Hematopoietic multipotent progenitor cell treated with erythropoietin and hydrocortisone succinate and interleukin-3 and kit ligand, for 8 days (in vitro differentiated cells): Measurements from ENCODE around the gene MTR.

Experiments used
- DNase-seq: peaks from one replicate; pipeline ENCODE4 v3.0.0-alpha.2; 2015

MTR gene

DNA sequence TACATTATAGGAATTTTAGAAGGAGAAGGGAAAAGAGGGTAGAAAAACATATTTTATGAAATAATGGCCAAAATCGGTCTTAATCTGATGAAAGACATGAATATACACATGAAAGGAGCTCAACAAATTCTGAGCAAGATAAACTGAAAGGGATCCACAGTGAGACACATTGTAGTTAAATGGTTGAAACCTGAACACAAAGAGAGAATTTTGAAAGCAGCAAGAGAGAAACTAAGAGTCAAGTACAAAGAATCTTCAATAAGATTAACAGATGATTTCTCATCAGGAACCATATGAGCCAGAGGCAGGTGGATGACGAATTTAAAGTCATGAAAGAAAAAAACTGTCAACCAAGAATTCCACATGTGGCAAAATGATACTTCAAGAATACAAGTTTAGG is 15.8 kb upstream of the MTR start:
- no peak for DNase-seq

- no peak for DNase-seq
Observed at GRCh38 chr1:236785477-236785876, 9.6 kb upstream of the MTR start.

DNA sequence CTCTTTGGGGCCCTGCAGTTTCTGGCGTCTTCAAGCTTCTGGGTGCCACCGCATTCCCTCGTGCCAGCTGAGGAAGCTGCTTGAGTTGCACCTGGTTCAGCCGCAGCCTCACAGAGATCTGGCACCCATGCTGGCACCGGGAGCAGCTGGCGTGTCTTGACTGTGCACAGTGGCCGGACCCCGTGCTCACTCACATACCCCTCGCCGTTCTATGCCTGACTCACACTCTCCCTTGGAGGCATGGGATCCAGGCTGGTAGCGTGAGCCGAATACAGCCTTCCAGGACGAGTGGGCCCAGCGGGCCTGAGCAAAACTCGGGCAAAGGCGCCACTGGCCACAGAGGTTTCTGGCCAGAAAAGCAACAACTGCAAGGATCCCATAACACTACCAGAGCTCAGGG is 8.6 kb upstream of the MTR start:
- no peak for DNase-seq

DNA sequence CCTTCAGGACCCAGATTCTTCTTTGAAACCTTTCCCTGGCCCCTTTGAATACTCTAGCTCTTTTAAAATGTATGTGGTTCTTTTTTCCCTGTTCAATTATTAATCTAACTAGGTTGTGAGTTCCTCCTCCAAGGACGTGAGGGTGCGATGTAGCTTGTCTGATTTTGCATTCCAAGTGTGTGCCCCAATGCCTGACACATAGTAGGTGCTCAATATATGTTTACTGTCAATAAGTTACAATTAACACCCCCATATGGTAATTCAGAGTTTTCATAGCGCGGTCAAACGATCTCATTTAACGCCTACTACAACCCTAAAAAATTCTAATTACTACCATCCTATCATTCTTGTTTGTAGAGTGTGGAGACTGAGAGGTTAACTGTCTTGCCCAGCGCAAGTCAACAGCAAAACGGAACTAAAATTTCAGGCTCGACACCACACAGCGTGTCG is 482 bp upstream of the MTR start:
- no peak for DNase-seq

DNA sequence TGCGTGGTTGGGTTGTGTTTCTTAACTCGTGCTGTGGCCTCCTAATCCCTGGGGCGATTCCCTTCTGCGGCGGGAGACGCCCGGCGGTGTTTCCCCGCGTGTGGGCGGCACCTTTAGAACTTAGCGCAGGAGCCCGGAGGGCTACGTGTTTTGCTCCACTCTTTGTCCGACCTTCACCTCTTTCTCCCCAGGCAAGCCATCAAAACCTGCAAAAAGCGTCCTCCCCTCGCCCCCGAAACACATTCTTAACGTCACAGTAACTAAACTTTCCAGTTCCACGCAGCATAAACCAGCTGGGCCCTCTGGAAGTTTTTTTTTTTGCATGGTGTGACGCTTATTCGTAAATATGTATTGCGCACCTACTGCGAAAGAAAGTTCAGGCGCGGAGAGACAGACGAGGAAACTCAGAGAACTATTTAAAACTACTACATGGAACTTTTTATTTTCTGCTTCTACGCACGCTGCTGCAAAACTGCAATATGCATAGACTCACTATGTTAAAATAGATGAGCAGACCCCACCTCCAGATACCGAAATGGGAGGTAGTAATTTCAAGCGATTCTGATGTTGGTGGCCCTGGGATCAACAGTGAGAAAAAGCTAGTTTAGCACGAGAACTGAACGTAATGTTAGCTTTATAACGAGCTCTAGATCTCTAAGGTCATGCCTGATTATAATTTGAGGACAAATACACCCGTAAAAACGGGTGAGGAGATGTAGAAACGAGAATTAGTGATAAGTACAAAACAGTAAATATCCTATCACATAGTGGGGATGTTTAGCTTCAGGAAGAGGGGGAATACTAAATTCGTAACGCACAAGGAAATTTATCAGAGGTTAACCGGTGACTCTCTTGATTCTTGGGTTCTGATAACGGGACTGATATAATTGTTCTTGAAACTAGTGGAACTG is 920 bp downstream of the MTR start:
- DNase-seq, result peak; percentile 61

DNA sequence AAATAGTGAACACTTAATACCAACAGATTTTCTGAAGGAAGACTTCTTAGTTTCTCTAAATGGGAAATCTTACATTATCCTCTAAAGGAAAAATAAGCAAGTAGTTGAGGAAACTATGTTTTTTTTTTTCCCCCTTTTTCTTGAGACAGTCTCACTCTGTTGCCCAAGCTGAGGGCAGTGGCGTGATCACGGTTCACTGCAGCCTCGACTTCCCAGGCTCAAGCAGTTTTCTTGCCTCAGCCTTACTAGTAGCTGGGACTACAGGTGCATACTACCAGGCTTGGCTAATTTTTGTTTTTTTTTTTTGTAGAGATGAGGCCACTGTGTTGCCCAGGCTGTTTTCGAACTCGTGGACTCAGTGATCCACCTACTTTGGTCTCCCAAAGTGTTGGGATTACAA is 3.9 kb downstream of the MTR start:
- no peak for DNase-seq

DNA sequence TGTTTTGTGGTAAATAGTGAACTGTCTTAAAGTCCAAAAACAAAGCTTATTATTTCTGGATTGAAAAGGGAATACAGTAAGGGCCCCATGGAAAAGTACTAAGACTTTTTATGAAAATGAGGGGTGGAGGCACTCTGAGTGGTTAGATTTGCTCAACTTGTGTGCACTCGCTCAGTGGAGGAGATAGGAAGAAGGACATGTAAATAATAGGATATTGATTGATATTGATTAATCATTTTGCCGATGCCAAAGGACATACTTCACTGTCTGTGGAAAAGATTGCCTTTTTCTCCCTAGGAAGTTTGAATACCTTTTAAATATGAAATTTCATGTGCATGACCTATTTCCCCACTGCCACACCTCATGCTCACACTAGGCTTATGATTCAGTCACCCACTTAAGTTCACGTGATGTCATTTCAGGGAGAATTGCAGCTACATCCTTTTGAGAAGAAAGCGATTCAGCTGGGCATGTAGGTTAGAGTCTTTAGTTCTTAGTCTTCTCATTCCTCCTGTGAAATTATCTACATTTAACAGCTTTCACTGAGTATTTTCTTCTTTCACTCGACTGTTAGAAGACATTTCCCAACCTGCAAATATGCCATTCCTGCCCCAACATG is 5.0 kb downstream of the MTR start:
- no peak for DNase-seq

DNA sequence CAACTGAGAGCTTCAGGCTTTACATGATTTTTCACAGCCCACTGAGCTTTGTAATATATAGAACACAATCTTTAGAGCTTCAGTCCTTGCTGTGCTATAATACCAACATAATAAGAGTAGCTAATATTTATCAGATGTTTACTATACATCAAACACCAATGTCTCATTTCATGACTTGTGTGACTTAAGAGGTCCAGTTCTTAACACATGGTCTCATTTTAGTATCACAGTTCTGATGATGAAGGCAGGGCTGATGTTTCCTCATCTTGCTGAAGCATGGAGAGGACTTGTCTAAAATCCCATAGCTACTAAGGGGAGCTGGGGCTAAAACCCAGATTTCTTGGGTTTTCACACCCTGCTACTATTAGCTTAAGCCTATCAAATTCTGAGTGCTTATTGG is 5.5 kb downstream of the MTR start:
- no peak for DNase-seq

- no peak for DNase-seq
Observed at GRCh38 chr1:236802264-236802663, 7.2 kb downstream of the MTR start.

GRCh38 chr1:236806634-236807033 is 11.5 kb downstream of the MTR start:
- no peak for DNase-seq

DNA sequence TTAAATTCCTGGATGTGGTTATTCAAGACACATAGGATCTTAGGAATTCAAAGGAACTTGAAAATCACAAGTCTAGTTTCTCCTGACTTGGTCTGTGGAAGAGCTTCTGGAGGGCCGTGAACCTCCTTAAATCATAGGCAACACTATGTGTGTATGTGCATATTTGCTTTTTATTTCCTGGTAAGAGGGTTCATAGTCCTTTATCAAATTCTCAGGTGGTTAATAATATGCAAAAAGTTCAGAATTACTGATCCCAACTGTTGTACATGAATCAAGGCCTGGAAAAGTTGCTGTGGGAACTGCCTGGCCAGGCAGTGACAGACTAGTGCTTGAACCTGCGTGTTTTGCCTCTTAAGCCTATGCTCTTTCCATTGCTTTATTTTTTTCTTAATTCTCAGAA is 12.9 kb downstream of the MTR start:
- DNase-seq, result no peak

DNA sequence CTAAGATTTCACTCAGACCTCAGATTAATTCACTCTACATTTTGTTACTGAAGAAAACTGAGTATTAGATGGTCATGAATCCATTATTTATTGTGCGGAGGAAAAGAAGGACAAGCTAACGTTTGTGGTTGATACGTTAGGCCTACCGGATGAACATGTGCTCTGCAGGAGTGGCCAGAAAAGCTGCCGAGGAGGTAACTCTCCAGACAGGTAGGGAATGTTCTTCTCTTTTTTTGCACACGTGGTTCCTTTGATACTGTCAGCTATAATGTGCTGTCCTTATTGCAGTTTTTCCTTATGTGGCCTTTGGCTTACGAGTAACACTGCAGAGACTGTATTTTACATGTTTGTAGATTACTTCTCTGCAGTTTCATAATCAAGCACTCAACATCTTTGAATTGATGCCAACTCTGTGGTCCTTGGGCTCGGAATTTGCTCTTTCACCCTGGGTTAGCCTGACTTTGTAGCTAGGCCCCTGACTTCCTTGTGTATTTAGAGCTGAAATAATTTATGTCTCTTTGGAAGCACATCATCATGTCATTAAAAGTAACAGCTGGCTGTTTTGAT is 13.6 kb downstream of the MTR start:
- DNase-seq, result peak; percentile 59

DNA sequence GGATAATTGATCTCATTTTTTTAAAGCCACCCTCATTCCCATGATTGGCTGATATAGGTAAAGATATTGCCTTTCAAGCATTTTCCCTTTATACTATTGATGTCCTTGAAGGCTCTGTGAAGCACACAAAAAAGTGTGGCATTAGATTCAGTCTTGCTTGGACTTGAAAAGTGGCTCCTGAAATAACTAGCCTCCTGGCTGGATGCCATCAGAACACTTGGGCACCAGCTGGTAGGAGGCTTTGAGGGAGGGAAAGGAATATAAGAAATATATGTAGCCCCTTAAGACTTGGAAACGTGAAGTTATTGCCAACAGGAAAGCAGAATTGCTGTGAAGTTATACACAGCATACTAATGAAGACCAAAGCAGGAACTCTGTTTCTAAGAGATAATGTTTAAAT is 14.1 kb downstream of the MTR start:
- DNase-seq, result peak; percentile 7

GRCh38 chr1:236810018-236810417 is 14.9 kb downstream of the MTR start:
- DNase-seq, result no peak

- DNase-seq, result no peak
Observed at GRCh38 chr1:236812334-236813030, 17.4 kb downstream of the MTR start.

- no peak for DNase-seq
Observed at GRCh38 chr1:236815941-236816340, 20.8 kb downstream of the MTR start.

DNA sequence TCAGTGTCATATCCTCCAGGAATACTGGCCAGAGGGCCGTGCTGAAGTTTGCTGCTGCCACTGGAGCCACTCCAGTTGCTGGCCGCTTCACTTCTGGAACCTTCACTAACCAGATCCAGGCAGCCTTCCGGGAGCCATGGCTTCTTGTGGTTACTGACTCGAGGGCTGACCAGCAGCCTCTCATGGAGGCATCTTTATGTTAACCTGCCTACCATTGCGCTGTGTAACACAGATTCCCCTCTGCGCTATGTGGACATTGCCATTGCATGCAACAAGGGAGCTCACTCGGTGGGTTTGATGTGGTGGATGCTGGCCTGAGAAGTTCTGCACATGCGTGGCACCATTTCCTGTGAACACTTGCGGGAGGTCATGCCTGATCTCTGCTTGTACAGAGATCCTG is 24.8 kb downstream of the MTR start:
- DNase-seq, result no peak

- no peak for DNase-seq
Observed at GRCh38 chr1:236821091-236821627, 26.1 kb downstream of the MTR start.

GRCh38 chr1:236823559-236823958 is 28.5 kb downstream of the MTR start:
- no peak for DNase-seq

GRCh38 chr1:236829085-236829484 is 34.0 kb downstream of the MTR start:
- no peak for DNase-seq

DNA sequence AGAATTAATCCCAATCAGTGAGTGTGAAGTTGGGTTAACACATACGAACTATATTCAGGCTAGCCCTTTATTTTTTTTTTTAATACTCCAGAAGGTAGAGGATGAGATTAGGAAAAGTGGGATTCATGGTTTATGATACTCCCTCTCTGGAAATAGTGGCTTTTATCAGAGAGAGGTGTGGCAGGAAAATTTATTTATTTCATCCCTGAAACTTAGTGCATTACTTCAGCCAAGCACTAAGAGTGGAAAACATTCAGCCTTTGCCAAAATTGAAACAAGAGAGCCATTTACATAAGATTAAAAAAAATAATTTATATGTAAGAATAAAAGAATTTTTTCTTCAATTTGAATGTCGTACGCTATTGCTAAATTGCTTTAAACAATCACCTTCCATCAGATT is 35.0 kb downstream of the MTR start:
- no peak for DNase-seq

DNA sequence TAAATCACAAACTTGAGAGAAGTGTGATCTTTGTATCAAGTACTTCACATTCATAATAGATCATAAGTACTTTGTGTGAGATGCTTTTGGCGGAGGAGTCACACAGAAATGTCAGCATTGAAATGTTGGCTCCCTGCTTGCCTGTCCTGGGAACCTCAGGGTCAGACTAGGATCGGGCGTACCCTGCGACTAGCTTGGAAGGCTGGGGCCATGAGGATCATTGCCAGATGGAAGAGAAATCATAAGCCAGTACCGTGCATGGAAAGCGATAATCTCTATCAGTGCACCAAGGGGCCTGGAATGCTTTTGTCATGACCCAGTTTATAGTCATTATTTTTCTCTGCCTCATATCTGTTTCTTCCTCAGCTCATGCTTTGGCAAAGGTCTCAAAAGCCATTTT is 35.5 kb downstream of the MTR start:
- DNase-seq, result no peak

- no peak for DNase-seq
Observed at GRCh38 chr1:236833575-236833974, 38.5 kb downstream of the MTR start.
